WTC11 (cell line): ENCODE results near the gene MYBPC1. TPM values are rescaled to one million over a fixed set of nuclear protein-coding genes. Genes with fewer than 3 reads are reported as not detected.

Experiments
- ATAC-seq: fragments of 200-7000 bp; cut with Tn5 transposase; 2 replicates; pipeline ENCODE4 v1.10.0; 2021; ENCODE audit warnings: mild to moderate bottlenecking, moderate library complexity
- CTCF ChIA-PET: fragments of 300-600 bp; sonication (Branson Sonifier 250); formaldehyde crosslinking; loops from one replicate; lab custom pipeline; 2021; ENCODE audit warnings: antibody characterized with exemption; lab: Charles Lee
- POLR2A ChIA-PET: fragments of 350-600 bp; sonication (Branson Sonifier 250); formaldehyde crosslinking; loops from one replicate; lab custom pipeline; 2021; ENCODE audit warnings: antibody characterized with exemption; lab: Charles Lee
- DNase-seq: peaks from one replicate; pipeline ENCODE4 v3.0.0; 2021; ENCODE audit warnings: low spot score
- H3K27ac Mint-ChIP-seq: 2 replicates; pipeline ENCODE4 v1.8.0; 2021; ENCODE audit warnings: mixed read lengths
- H3K27me3 Mint-ChIP-seq: 2 replicates; pipeline ENCODE4 v1.8.0; 2021; ENCODE audit warnings: low read depth, mild to moderate bottlenecking, moderate library complexity, mixed read lengths
- H3K36me3 Mint-ChIP-seq: 2 replicates; pipeline ENCODE4 v1.8.0; 2021; ENCODE audit warnings: mixed read lengths
- H3K4me1 Mint-ChIP-seq: 2 replicates; pipeline ENCODE4 v1.8.0; 2022; ENCODE audit warnings: mixed read lengths
- H3K4me3 Mint-ChIP-seq: 2 replicates; pipeline ENCODE4 v1.8.0; 2021; ENCODE audit warnings: mild to moderate bottlenecking, moderate library complexity, mixed read lengths
- H3K9me3 Mint-ChIP-seq: 2 replicates; pipeline ENCODE4 v1.8.0; 2021; ENCODE audit warnings: mixed read lengths
- AFF4 ChIP-seq: sonication (generic); formaldehyde crosslinking; IDR thresholded peaks from 2 replicates; pipeline ENCODE4 v1.8.1; 2023; ENCODE audit warnings: mild to moderate bottlenecking, missing genetic modification reagents, borderline replicate concordance
- ATF1 ChIP-seq: sonication (generic); formaldehyde crosslinking; IDR thresholded peaks from 2 replicates; pipeline ENCODE4 v1.8.1; 2023; ENCODE audit warnings: mild to moderate bottlenecking, moderate library complexity, missing genetic modification reagents
- CREB1 ChIP-seq: sonication (generic); formaldehyde crosslinking; IDR thresholded peaks from 2 replicates; pipeline ENCODE4 v1.8.0; 2023; ENCODE audit warnings: mild to moderate bottlenecking, missing genetic modification reagents
- E2F4 ChIP-seq: sonication (generic); formaldehyde crosslinking; IDR thresholded peaks from 2 replicates; pipeline ENCODE4 v1.8.1; 2022; ENCODE audit warnings: low read depth, mild to moderate bottlenecking, moderate library complexity, missing genetic modification reagents, borderline replicate concordance
- ETV6 ChIP-seq: sonication (generic); formaldehyde crosslinking; IDR thresholded peaks from 2 replicates; pipeline ENCODE4 v1.8.1; 2022; ENCODE audit warnings: mild to moderate bottlenecking, missing genetic modification reagents
- GABPB1 ChIP-seq: sonication (generic); formaldehyde crosslinking; IDR thresholded peaks from 2 replicates; pipeline ENCODE4 v1.8.1; 2023; ENCODE audit warnings: mild to moderate bottlenecking, missing genetic modification reagents
- JAZF1 ChIP-seq: fragments of 250-450 bp; sonication (Bioruptor Pico); IDR thresholded peaks from 2 replicates; pipeline ENCODE4 v1.9.0; 2021; ENCODE audit warnings: moderate library complexity, mild to moderate bottlenecking, inconsistent platforms
- JUN ChIP-seq: sonication (generic); formaldehyde crosslinking; IDR thresholded peaks from 2 replicates; pipeline ENCODE4 v1.8.0; 2023; ENCODE audit warnings: mild to moderate bottlenecking, missing genetic modification reagents
- MAX ChIP-seq: sonication (generic); formaldehyde crosslinking; IDR thresholded peaks from 2 replicates; pipeline ENCODE4 v1.8.0; 2022; ENCODE audit warnings: mild to moderate bottlenecking, missing genetic modification reagents
- MLX ChIP-seq: sonication (generic); formaldehyde crosslinking; IDR thresholded peaks from 2 replicates; pipeline ENCODE4 v1.8.1; 2023; ENCODE audit warnings: mild to moderate bottlenecking, missing genetic modification reagents, moderate library complexity
- NFYB ChIP-seq: sonication (generic); formaldehyde crosslinking; conservative IDR thresholded peaks from 2 replicates; pipeline ENCODE4 v1.8.0; 2022; ENCODE audit warnings: low read depth, missing genetic modification reagents
- RELA ChIP-seq: sonication (generic); formaldehyde crosslinking; IDR thresholded peaks from 2 replicates; pipeline ENCODE4 v1.8.1; 2022; ENCODE audit warnings: missing genetic modification reagents, mild to moderate bottlenecking, borderline replicate concordance
- RORB ChIP-seq: fragments of 250-450 bp; sonication (Bioruptor Pico); IDR thresholded peaks from 2 replicates; pipeline ENCODE4 v1.9.0; 2021; ENCODE audit warnings: mild to moderate bottlenecking
- SP1 ChIP-seq: sonication (generic); formaldehyde crosslinking; conservative IDR thresholded peaks from 2 replicates; pipeline ENCODE4 v1.8.1; 2022; ENCODE audit warnings: missing genetic modification reagents
- STAT6 ChIP-seq: sonication (generic); formaldehyde crosslinking; conservative IDR thresholded peaks from 2 replicates; pipeline ENCODE4 v1.8.1; 2023; ENCODE audit warnings: mild to moderate bottlenecking, low read depth, missing genetic modification reagents, moderate library complexity
- TEAD1 ChIP-seq: sonication (generic); formaldehyde crosslinking; IDR thresholded peaks from 2 replicates; pipeline ENCODE4 v1.8.0; 2022; ENCODE audit warnings: mild to moderate bottlenecking, missing genetic modification reagents
- ZNF121 ChIP-seq: sonication (generic); formaldehyde crosslinking; IDR thresholded peaks from 2 replicates; pipeline ENCODE4 v1.8.0; 2023; ENCODE audit warnings: missing genetic modification reagents
- ZNF317 ChIP-seq: sonication (generic); formaldehyde crosslinking; IDR thresholded peaks from 2 replicates; pipeline ENCODE4 v1.8.1; 2023; ENCODE audit warnings: low read depth, mild to moderate bottlenecking, moderate library complexity, missing genetic modification reagents, borderline replicate concordance
- ZNF396 ChIP-seq: fragments of 250-450 bp; sonication (Bioruptor Pico); IDR thresholded peaks from 2 replicates; pipeline ENCODE4 v1.8.0; 2021; ENCODE audit warnings: mild to moderate bottlenecking, moderate library complexity, borderline replicate concordance
- total RNA-seq: library from RNA; stranded (reverse); gene quantifications from 3 replicates; pipeline ENCODE4 v1.2.3, GENCODE V29; 2021

MYBPC1 gene
- total RNA-seq, 1 experiment from 2014 or later = not detected

DNA sequence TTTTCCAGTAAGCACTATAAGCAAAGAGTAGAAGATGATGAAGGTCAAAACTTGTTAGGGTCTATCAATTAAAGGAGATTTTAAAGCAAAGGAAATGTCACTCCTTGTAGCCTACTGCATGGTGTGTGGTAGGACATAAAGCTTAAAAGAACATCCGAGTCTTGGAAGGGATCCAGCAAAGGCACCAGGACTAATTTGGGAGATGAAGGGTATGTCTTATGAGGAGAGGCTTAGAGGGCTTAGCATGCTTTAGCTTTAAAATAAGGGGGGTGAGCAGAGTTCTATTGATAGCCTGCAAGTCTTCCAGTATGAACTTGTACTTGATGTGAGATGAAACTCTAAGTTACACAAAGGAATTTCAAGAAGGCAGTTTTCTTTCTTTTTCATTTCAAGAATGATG is 11.8 kb upstream of the MYBPC1 start:
- peaks cover 10% of the 10 kb centered on the region for H3K9me3 Mint-ChIP-seq
- ATAC-seq (no peak), DNase-seq (no peak)
- H3K36me3 Mint-ChIP-seq = no peaks in the 10 kb centered on the region
- no peaks in the 10 kb centered on the region for H3K27me3 Mint-ChIP-seq
- ChIA-PET CTCF (no interaction called here), POLR2A (no interaction called here)
- no peak for TF ChIP-seq ZNF396 (CRISPR knock-in tag)
- TF ChIP-seq NFYB = no peak
- peaks cover 25% of the 10 kb centered on the region for H3K4me1 Mint-ChIP-seq
- no peak overlapping the region for H3K27ac Mint-ChIP-seq
- H3K4me3 Mint-ChIP-seq = no peak overlapping the region

DNA sequence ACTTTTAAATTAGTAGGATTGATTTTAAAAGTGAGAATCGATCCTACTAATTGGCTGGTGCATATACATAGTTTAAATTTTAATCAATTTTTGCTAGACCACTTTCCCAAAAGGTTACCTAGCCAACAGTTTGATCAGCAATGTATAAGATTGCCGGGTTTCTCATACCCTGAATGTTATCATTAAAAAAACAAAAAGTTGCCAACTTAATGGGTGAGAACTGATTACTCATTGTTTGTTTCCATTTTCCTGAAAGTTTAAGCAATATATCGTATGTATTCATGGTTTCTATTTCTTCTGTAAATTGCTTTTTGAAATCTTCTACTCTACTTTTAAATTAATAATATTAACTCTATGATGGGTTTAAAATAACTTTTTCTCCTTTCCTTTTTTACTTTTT is 4.4 kb upstream of the MYBPC1 start:
- Mint-ChIP-seq H3K4me1 (peaks cover 6% of the 10 kb centered on the region), H3K27me3 (no peaks in the 10 kb centered on the region), H3K27ac (no peak overlapping the region), H3K9me3 (peaks cover 6% of the 10 kb centered on the region), H3K4me3 (no peak overlapping the region), H3K36me3 (no peaks in the 10 kb centered on the region)
- TF ChIP-seq ATF1 (CRISPR knock-in tag) (no peak), ZNF121 (no peak), RORB (CRISPR knock-in tag) (no peak)
- ATAC-seq (no peak), DNase-seq (no peak)
- POLR2A ChIA-PET = no interaction called here
- CTCF ChIA-PET = no interaction called here

GRCh38 chr12:101591781-101592180 is 3.0 kb upstream of the MYBPC1 start:
- POLR2A ChIA-PET = no interaction called here
- Mint-ChIP-seq H3K4me3 (no peak overlapping the region), H3K4me1 (peaks cover 13% of the 10 kb centered on the region)
- CTCF ChIA-PET = no interaction called here
- no peak for ATAC-seq
- TF ChIP-seq JUN (CRISPR knock-in tag) (no peak), AFF4 (CRISPR knock-in tag) (no peak), E2F4 (CRISPR knock-in tag) (no peak), ETV6 (CRISPR knock-in tag) (no peak), JAZF1 (no peak), CREB1 (CRISPR knock-in tag) (no peak), ZNF317 (CRISPR knock-in tag) (no peak), STAT6 (no peak), GABPB1 (no peak), SP1 (CRISPR knock-in tag) (no peak), RELA (CRISPR knock-in tag) (no peak), MAX (CRISPR knock-in tag) (no peak), MLX (CRISPR knock-in tag) (no peak), TEAD1 (CRISPR knock-in tag) (no peak)
- TF ChIP-seq, all 79 proteins: peak for 0
- DNase-seq = no peak
- no peaks in the 10 kb centered on the region for H3K36me3 Mint-ChIP-seq
- H3K27ac Mint-ChIP-seq = no peak overlapping the region
- no peaks in the 10 kb centered on the region for H3K27me3 Mint-ChIP-seq
- peaks cover 6% of the 10 kb centered on the region for H3K9me3 Mint-ChIP-seq
